Thyroid gland (tissue), 4 donors: ENCODE data around the gene SARDH. TPM values are rescaled to one million over a fixed set of nuclear protein-coding genes. Genes with fewer than 3 reads are reported as not detected.

Experiments
- DNase-seq, 2 donors: peaks; one replicate each; pipeline ENCODE4 v3.0.0-alpha.2; 2019
- H3K27ac ChIP-seq, 3 donors: fragments of 200-600 bp; sonication (generic); 1 replicate in 2 of 3; 2 replicates in 1 of 3; pipeline ENCODE4 v1.5.1; 2016 to 2019; ENCODE audit warnings: mild to moderate bottlenecking in 1 of 3, moderate library complexity in 1 of 3
- H3K27me3 ChIP-seq: fragments of 200-600 bp; sonication (generic); one replicate; pipeline ENCODE4 v1.5.1; 2019
- H3K36me3 ChIP-seq, 2 donors: fragments of 200-600 bp; sonication (generic); one replicate each; pipeline ENCODE4 v1.5.1; 2016 to 2019
- H3K4me1 ChIP-seq, 2 donors: fragments of 200-600 bp; sonication (generic); one replicate each; pipeline ENCODE4 v1.5.1; 2017 to 2019
- H3K4me3 ChIP-seq, 3 donors: fragments of 200-600 bp; sonication (generic); replicated peaks in 1 of 3; 1 replicate in 2 of 3; 2 replicates in 1 of 3; pipeline ENCODE4 v1.5.1; 2016; ENCODE audit warnings: mild to moderate bottlenecking in 1 of 3
- H3K9me3 ChIP-seq: fragments of 200-600 bp; sonication (generic); one replicate; pipeline ENCODE4 v1.5.1; 2017
- CTCF ChIP-seq, 6 experiments: fragments of 200-600 bp in 3 of 6; fragments of 450-650 bp in 3 of 6; sonication (generic) in 3 of 6; IDR thresholded peaks; one replicate each; pipeline ENCODE4 v1.5.1; 2016 to 2019; ENCODE audit warnings: antibody characterized with exemption in 6 of 6, mild to moderate bottlenecking in 2 of 6, inconsistent platforms in 1 of 6, moderate library complexity in 1 of 6
- POLR2A ChIP-seq, 2 donors: fragments of 450-650 bp; IDR thresholded peaks; one replicate each; pipeline ENCODE4 v1.6.1; 2017; ENCODE audit warnings: antibody characterized with exemption in 2 of 2, mild to moderate bottlenecking in 2 of 2, moderate library complexity in 1 of 2
- WGBS, 2 donors: methylation state at CpG; one replicate each; pipeline ENCODE4 v1.1.5; 2017; 5-methylcytosine and 5-hydroxymethylcytosine counted together
- intact Hi-C: fragments of 100-400 bp; cut with DNase I; formaldehyde crosslinking; loops from one replicate; pipeline ENCODE4 v1.15.1; 2023
- total RNA-seq, 4 donors: library from RNA; depleted of rRNA; stranded (reverse); fragments of >200 nt; gene quantifications; one replicate each; pipeline ENCODE4 v1.2.3, GENCODE V29; 2016

Gene SARDH
- total RNA-seq, 4 donors from 2014 or later = 2.2 to 6.2 (median 3.3) TPM; not detected in 1

- H3K27me3 ChIP-seq = no peaks in the 10 kb centered on the region
- intact Hi-C loops = no loop called here
- DNase-seq = no peak
- peak overlapping the region in 2 of 3 donors; percentile 26 to 36 for H3K27ac ChIP-seq
- peaks cover 5 to 31% of the 10 kb centered on the region in 2 donors for H3K4me1 ChIP-seq
- H3K36me3 ChIP-seq = no peaks in the 10 kb centered on the region
- no peak overlapping the region for H3K4me3 ChIP-seq
- TF ChIP-seq POLR2A (IDR thresholded peaks at IDR 0.05) (no peak), CTCF (IDR thresholded peaks at IDR 0.05) (peak in 2 of 6 experiments; percentile 9 to 19)
- H3K9me3 ChIP-seq = no peaks in the 10 kb centered on the region
- 63 to 69% methylated on average over 16 to 19 of the region's 21 CpGs for WGBS, 2 donors
Measured at GRCh38 chr9:133715866-133716563, 22.1 kb downstream of the SARDH start.

DNA sequence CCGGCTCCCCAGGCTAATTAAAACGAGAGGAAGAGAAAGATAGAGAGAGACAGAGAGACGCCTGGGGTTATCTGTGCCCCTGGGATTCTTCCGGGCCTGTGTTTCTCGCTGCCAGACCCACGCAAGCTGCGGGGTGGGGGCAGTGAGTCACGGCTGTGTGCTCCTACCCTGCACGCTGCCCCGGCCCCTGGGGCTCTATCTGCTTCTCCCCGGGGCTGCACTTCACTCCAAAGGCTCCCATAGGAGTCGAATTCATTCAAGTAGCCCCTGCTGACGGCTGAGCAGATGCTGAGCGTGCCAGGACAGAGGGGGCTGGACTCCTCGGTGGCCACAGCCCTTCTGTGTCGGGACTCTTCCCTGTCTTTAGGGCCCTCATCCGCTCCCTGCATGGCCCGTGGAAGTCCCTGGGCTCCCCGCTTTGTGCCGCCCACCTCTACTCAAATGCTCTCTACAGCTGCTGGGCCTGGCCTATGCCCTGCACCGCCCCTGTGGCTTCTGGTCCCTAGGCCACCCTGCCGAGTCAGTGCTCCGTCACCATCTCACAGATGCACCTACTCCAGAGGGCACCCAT is 22.8 kb downstream of the SARDH start:
- H3K36me3 ChIP-seq = no peaks in the 10 kb centered on the region
- 83 to 84% methylated on average over 16 to 23 of the region's 23 CpGs for WGBS, 2 donors
- H3K4me1 ChIP-seq = peaks cover 5 to 31% of the 10 kb centered on the region in 2 donors
- no peak for TF ChIP-seq POLR2A (IDR thresholded peaks at IDR 0.05)
- no peak for TF ChIP-seq CTCF (IDR thresholded peaks at IDR 0.05)
- H3K9me3 ChIP-seq = no peaks in the 10 kb centered on the region
- intact Hi-C loops = no loop called here
- no peaks in the 10 kb centered on the region for H3K27me3 ChIP-seq
- no peak for DNase-seq
- H3K4me3 ChIP-seq = no peak overlapping the region
- peak overlapping the region in 2 of 3 donors; percentile 26 to 36 for H3K27ac ChIP-seq

DNA sequence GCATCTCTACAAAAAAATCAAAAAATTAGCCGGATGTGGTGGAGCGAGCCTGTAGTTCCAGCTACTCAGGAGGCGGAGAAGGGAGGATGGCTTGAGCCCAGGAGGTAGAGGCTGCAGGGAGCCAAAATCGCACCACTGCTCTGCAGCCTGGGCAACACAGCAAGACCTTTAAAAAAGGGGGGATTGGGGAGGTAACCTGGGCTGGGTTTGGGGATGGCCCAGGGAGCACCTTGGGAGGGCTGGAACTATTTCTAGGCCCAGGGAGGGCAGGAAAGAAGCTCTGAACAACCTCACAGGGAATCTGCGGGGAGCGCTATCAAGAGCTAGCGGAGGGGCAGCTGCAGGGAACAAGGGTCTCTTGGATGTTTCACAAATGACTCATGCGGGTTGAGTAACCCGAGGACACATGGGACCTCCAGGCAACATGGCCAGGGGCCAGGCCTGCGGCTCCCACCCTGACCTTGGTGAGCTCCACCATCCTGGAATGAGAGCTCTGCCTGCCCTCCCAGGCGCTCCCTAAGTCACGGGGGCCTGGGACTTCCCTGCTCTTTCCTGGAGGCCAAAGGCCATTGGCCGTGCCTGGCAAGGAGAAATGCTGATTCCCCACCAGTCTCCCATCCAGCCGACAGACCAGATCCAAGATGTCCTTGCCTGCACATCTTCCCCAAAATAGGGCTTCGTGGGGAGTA is 23.4 kb downstream of the SARDH start:
- no peak for DNase-seq
- no peak overlapping the region for H3K27ac ChIP-seq

DNA sequence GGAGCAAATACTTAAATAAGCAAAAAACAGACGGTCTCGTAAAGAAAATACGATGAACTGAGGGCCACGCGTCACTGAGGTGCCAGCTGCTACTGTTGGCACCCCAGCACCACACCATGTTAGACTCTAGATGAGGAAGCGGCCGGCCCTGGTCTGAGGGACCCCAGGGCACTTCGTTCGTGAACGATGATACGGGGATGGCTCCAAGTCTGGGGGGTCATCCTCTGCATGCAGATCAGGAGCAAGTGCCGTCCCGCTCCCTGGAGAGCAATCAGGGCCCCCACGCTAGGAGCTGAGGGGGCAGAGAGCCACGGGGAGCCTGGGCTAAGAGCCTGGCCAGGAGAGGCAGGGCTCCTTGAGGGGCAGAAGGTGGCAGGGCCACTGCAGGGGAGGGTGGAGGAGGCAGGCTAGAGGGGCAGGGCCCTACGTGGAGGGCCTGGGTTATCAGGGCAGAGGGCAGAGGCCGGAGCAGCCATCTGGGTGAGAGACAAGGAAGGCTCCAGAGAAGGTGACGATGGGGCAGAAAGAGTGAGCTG is 24.1 kb downstream of the SARDH start:
- Histone ChIP-seq H3K27ac (no peak overlapping the region), H3K36me3 (no peaks in the 10 kb centered on the region), H3K9me3 (no peaks in the 10 kb centered on the region), H3K27me3 (no peaks in the 10 kb centered on the region), H3K4me3 (no peak overlapping the region), H3K4me1 (peaks cover 5 to 31% of the 10 kb centered on the region in 2 donors)
- no peak for DNase-seq
- intact Hi-C loops = no loop called here
- 81 to 84% methylated on average over 18 of the region's 18 CpGs for WGBS, 2 donors
- TF ChIP-seq POLR2A (IDR thresholded peaks at IDR 0.05) = no peak
- no peak for TF ChIP-seq CTCF (IDR thresholded peaks at IDR 0.05)

More for the DNA sequence above, 23.4 kb downstream of the SARDH start:
- H3K27me3 ChIP-seq = no peaks in the 10 kb centered on the region
- intact Hi-C loops = no loop called here
- no peak overlapping the region for H3K4me3 ChIP-seq
- WGBS, 2 donors = 86 to 87% methylated on average over 13 to 15 of the region's 15 CpGs
- TF ChIP-seq POLR2A (IDR thresholded peaks at IDR 0.05) (no peak), CTCF (IDR thresholded peaks at IDR 0.05) (no peak)
- no peaks in the 10 kb centered on the region for H3K36me3 ChIP-seq
- peaks cover 5 to 31% of the 10 kb centered on the region in 2 donors for H3K4me1 ChIP-seq
- H3K9me3 ChIP-seq = no peaks in the 10 kb centered on the region
